ENCODE results near the gene HMCN1.
"Not testable (repeated sequence)": the region's sequence is repeated elsewhere in the genome, so short reads cannot be mapped to it uniquely, and the experiment has no call there.

Gene HMCN1

GRCh38 chr1:186208405-186209129 is 474.4 kb downstream of the HMCN1 start:
- H3K4me1 ChIP-seq (ENCODE audit: control insufficient read depth, insufficient read depth, low read length) = peaks cover 2% of the 10 kb centered on the region
- no peak overlapping the region for H3K4me3 ChIP-seq (ENCODE audit: low read length in 2 of 2)
- no peak overlapping the region for H3K9ac ChIP-seq (ENCODE audit: low read length in 2 of 2)
- H3K27me3 ChIP-seq (ENCODE audit: control insufficient read depth in 1 of 2, insufficient read depth in 2 of 2, low read length in 2 of 2) = no peaks in the 10 kb centered on the region
- no peak overlapping the region for H3K27ac ChIP-seq (ENCODE audit: low read length)
- H3K9me3 ChIP-seq (ENCODE audit: control insufficient read depth in 2 of 2, low read length in 2 of 2) = no peaks in the 10 kb centered on the region
- H3K36me3 ChIP-seq (ENCODE audit: control insufficient read depth in 2 of 2, insufficient read depth in 2 of 2, low read length in 2 of 2) = no peaks in the 10 kb centered on the region

- Histone ChIP-seq H3K36me3 (ENCODE audit: control insufficient read depth in 2 of 2, insufficient read depth in 2 of 2, low read length in 2 of 2) (no peaks in the 10 kb centered on the region), H3K9me3 (ENCODE audit: control insufficient read depth in 2 of 2, low read length in 2 of 2) (no peaks in the 10 kb centered on the region), H3K27ac (ENCODE audit: low read length) (no peak overlapping the region), H3K4me3 (ENCODE audit: low read length in 2 of 2) (no peak overlapping the region), H3K27me3 (ENCODE audit: control insufficient read depth in 1 of 2, insufficient read depth in 2 of 2, low read length in 2 of 2) (peaks cover 0 to 2% of the 10 kb centered on the region in 2 donors), H3K9ac (ENCODE audit: low read length in 2 of 2) (no peak overlapping the region), H3K4me1 (ENCODE audit: control insufficient read depth, insufficient read depth, low read length) (peaks cover 2% of the 10 kb centered on the region)
Measured at GRCh38 chr1:186210258-186210657, 476.1 kb downstream of the HMCN1 start.

- not testable (repeated sequence) for H3K9ac ChIP-seq (ENCODE audit: low read length in 2 of 2); H3K36me3 ChIP-seq (ENCODE audit: control insufficient read depth in 2 of 2, insufficient read depth in 2 of 2, low read length in 2 of 2); H3K4me3 ChIP-seq (ENCODE audit: low read length in 2 of 2); H3K4me1 ChIP-seq (ENCODE audit: control insufficient read depth, insufficient read depth, low read length); H3K27me3 ChIP-seq (ENCODE audit: control insufficient read depth in 1 of 2, insufficient read depth in 2 of 2, low read length in 2 of 2); H3K9me3 ChIP-seq (ENCODE audit: control insufficient read depth in 2 of 2, low read length in 2 of 2); H3K27ac ChIP-seq (ENCODE audit: low read length)
Measured at GRCh38 chr1:186211583-186211982, 477.4 kb downstream of the HMCN1 start.

- H3K9ac ChIP-seq (ENCODE audit: low read length in 2 of 2) = no peak overlapping the region
- H3K4me1 ChIP-seq (ENCODE audit: control insufficient read depth, insufficient read depth, low read length) = peaks cover 2% of the 10 kb centered on the region
- no peaks in the 10 kb centered on the region for H3K36me3 ChIP-seq (ENCODE audit: control insufficient read depth in 2 of 2, insufficient read depth in 2 of 2, low read length in 2 of 2)
- no peak overlapping the region for H3K4me3 ChIP-seq (ENCODE audit: low read length in 2 of 2)
- no peak overlapping the region for H3K27ac ChIP-seq (ENCODE audit: low read length)
- H3K27me3 ChIP-seq (ENCODE audit: control insufficient read depth in 1 of 2, insufficient read depth in 2 of 2, low read length in 2 of 2) = peaks cover 0 to 2% of the 10 kb centered on the region in 2 donors
- H3K9me3 ChIP-seq (ENCODE audit: control insufficient read depth in 2 of 2, low read length in 2 of 2) = no peaks in the 10 kb centered on the region
Measured at GRCh38 chr1:186212568-186213224, 478.5 kb downstream of the HMCN1 start.

- H3K4me1 ChIP-seq (ENCODE audit: control insufficient read depth, insufficient read depth, low read length) = peaks cover 2% of the 10 kb centered on the region
- no peak overlapping the region for H3K9ac ChIP-seq (ENCODE audit: low read length in 2 of 2)
- no peak overlapping the region for H3K4me3 ChIP-seq (ENCODE audit: low read length in 2 of 2)
Measured at GRCh38 chr1:186213225-186213607, 479.0 kb downstream of the HMCN1 start.

GRCh38 chr1:186214791-186215190 is 480.6 kb downstream of the HMCN1 start:
- Histone ChIP-seq H3K9ac (ENCODE audit: low read length in 2 of 2) (no peak overlapping the region), H3K4me1 (ENCODE audit: control insufficient read depth, insufficient read depth, low read length) (no peaks in the 10 kb centered on the region), H3K27ac (ENCODE audit: low read length) (no peak overlapping the region), H3K4me3 (ENCODE audit: low read length in 2 of 2) (no peak overlapping the region), H3K27me3 (ENCODE audit: control insufficient read depth in 1 of 2, insufficient read depth in 2 of 2, low read length in 2 of 2) (peaks cover 0 to 2% of the 10 kb centered on the region in 2 donors), H3K9me3 (ENCODE audit: control insufficient read depth in 2 of 2, low read length in 2 of 2) (no peaks in the 10 kb centered on the region), H3K36me3 (ENCODE audit: control insufficient read depth in 2 of 2, insufficient read depth in 2 of 2, low read length in 2 of 2) (no peaks in the 10 kb centered on the region)

More at GRCh38 chr1:186213225-186213607, 479.0 kb downstream of the HMCN1 start:
- H3K27ac ChIP-seq (ENCODE audit: low read length) = no peak overlapping the region
- no peaks in the 10 kb centered on the region for H3K36me3 ChIP-seq (ENCODE audit: control insufficient read depth in 2 of 2, insufficient read depth in 2 of 2, low read length in 2 of 2)
- peaks cover 0 to 2% of the 10 kb centered on the region in 2 donors for H3K27me3 ChIP-seq (ENCODE audit: control insufficient read depth in 1 of 2, insufficient read depth in 2 of 2, low read length in 2 of 2)
- H3K9me3 ChIP-seq (ENCODE audit: control insufficient read depth in 2 of 2, low read length in 2 of 2) = no peaks in the 10 kb centered on the region

GRCh38 chr1:186215636-186216035 is 481.4 kb downstream of the HMCN1 start:
- H3K9me3 ChIP-seq (ENCODE audit: control insufficient read depth in 2 of 2, low read length in 2 of 2) = no peaks in the 10 kb centered on the region
- H3K4me1 ChIP-seq (ENCODE audit: control insufficient read depth, insufficient read depth, low read length) = no peaks in the 10 kb centered on the region
- no peak overlapping the region for H3K4me3 ChIP-seq (ENCODE audit: low read length in 2 of 2)
- H3K36me3 ChIP-seq (ENCODE audit: control insufficient read depth in 2 of 2, insufficient read depth in 2 of 2, low read length in 2 of 2) = no peaks in the 10 kb centered on the region
- peaks cover 0 to 2% of the 10 kb centered on the region in 2 donors for H3K27me3 ChIP-seq (ENCODE audit: control insufficient read depth in 1 of 2, insufficient read depth in 2 of 2, low read length in 2 of 2)
- H3K9ac ChIP-seq (ENCODE audit: low read length in 2 of 2) = no peak overlapping the region
- H3K27ac ChIP-seq (ENCODE audit: low read length) = no peak overlapping the region

GRCh38 chr1:186218654-186219352 is 484.6 kb downstream of the HMCN1 start:
- Histone ChIP-seq H3K4me3 (ENCODE audit: low read length in 2 of 2) (no peak overlapping the region), H3K36me3 (ENCODE audit: control insufficient read depth in 2 of 2, insufficient read depth in 2 of 2, low read length in 2 of 2) (no peaks in the 10 kb centered on the region), H3K9ac (ENCODE audit: low read length in 2 of 2) (no peak overlapping the region), H3K27ac (ENCODE audit: low read length) (no peak overlapping the region), H3K4me1 (ENCODE audit: control insufficient read depth, insufficient read depth, low read length) (no peaks in the 10 kb centered on the region), H3K27me3 (ENCODE audit: control insufficient read depth in 1 of 2, insufficient read depth in 2 of 2, low read length in 2 of 2) (peaks cover 0 to 2% of the 10 kb centered on the region in 2 donors), H3K9me3 (ENCODE audit: control insufficient read depth in 2 of 2, low read length in 2 of 2) (no peaks in the 10 kb centered on the region)

GRCh38 chr1:186220067-186220466 is 485.9 kb downstream of the HMCN1 start:
- no peak overlapping the region for H3K9ac ChIP-seq (ENCODE audit: low read length in 2 of 2)
- H3K4me3 ChIP-seq (ENCODE audit: low read length in 2 of 2) = no peak overlapping the region
- no peaks in the 10 kb centered on the region for H3K4me1 ChIP-seq (ENCODE audit: control insufficient read depth, insufficient read depth, low read length)
- H3K36me3 ChIP-seq (ENCODE audit: control insufficient read depth in 2 of 2, insufficient read depth in 2 of 2, low read length in 2 of 2) = no peaks in the 10 kb centered on the region
- no peaks in the 10 kb centered on the region for H3K9me3 ChIP-seq (ENCODE audit: control insufficient read depth in 2 of 2, low read length in 2 of 2)
- H3K27ac ChIP-seq (ENCODE audit: low read length) = no peak overlapping the region
- no peaks in the 10 kb centered on the region for H3K27me3 ChIP-seq (ENCODE audit: control insufficient read depth in 1 of 2, insufficient read depth in 2 of 2, low read length in 2 of 2)

GRCh38 chr1:186220911-186221310 is 486.7 kb downstream of the HMCN1 start:
- Histone ChIP-seq H3K4me1 (ENCODE audit: control insufficient read depth, insufficient read depth, low read length) (no peaks in the 10 kb centered on the region), H3K36me3 (ENCODE audit: control insufficient read depth in 2 of 2, insufficient read depth in 2 of 2, low read length in 2 of 2) (no peaks in the 10 kb centered on the region), H3K27ac (ENCODE audit: low read length) (no peak overlapping the region), H3K4me3 (ENCODE audit: low read length in 2 of 2) (no peak overlapping the region), H3K9me3 (ENCODE audit: control insufficient read depth in 2 of 2, low read length in 2 of 2) (no peaks in the 10 kb centered on the region), H3K9ac (ENCODE audit: low read length in 2 of 2) (no peak overlapping the region), H3K27me3 (ENCODE audit: control insufficient read depth in 1 of 2, insufficient read depth in 2 of 2, low read length in 2 of 2) (no peaks in the 10 kb centered on the region)

Measured in stomach smooth muscle (tissue), 2 donors.